HG03095 (cell line): ENCODE data around the gene SLC29A4.
"Not testable (repeated sequence)": the region's sequence is repeated elsewhere in the genome, so short reads cannot be mapped to it uniquely, and the experiment has no call there.

ENCODE experiments used
- ATAC-seq: cut with Tn5 transposase; IDR thresholded peaks from one replicate; pipeline ENCODE4 v1.9.1; 2021; ENCODE audit warnings: moderate library complexity; ENCODE audit not compliant: unreplicated experiment

SLC29A4 gene

GRCh38 chr7:5274441-5274840 is 8.3 kb upstream of the SLC29A4 start:
- ATAC-seq: no peak

GRCh38 chr7:5274985-5275431 is 7.7 kb upstream of the SLC29A4 start:
- not testable (repeated sequence) for ATAC-seq

- not testable (repeated sequence) for ATAC-seq
Measured at GRCh38 chr7:5275510-5275909, 7.2 kb upstream of the SLC29A4 start.

- ATAC-seq: not testable (repeated sequence)
Measured at GRCh38 chr7:5276123-5276522, 6.6 kb upstream of the SLC29A4 start.

GRCh38 chr7:5276611-5277010 is 6.1 kb upstream of the SLC29A4 start:
- no peak for ATAC-seq

GRCh38 chr7:5278766-5279165 is 4.0 kb upstream of the SLC29A4 start:
- no peak for ATAC-seq

GRCh38 chr7:5279734-5280133 is 3.0 kb upstream of the SLC29A4 start:
- no peak for ATAC-seq

GRCh38 chr7:5281598-5282500 is 894 bp upstream of the SLC29A4 start:
- not testable (repeated sequence) for ATAC-seq

GRCh38 chr7:5283421-5284303 is 919 bp downstream of the SLC29A4 start:
- no peak for ATAC-seq

- no peak for ATAC-seq
Measured at GRCh38 chr7:5284304-5285281, 1.9 kb downstream of the SLC29A4 start.

GRCh38 chr7:5286933-5287332 is 4.2 kb downstream of the SLC29A4 start:
- ATAC-seq: no peak

- ATAC-seq: not testable (repeated sequence)
Measured at GRCh38 chr7:5287373-5287772, 4.6 kb downstream of the SLC29A4 start.

- ATAC-seq: no peak
Measured at GRCh38 chr7:5287802-5288201, 5.1 kb downstream of the SLC29A4 start.

GRCh38 chr7:5288560-5288959 is 5.8 kb downstream of the SLC29A4 start:
- not testable (repeated sequence) for ATAC-seq

- ATAC-seq: no peak
Measured at GRCh38 chr7:5289355-5289754, 6.6 kb downstream of the SLC29A4 start.

- no peak for ATAC-seq
Measured at GRCh38 chr7:5291301-5291700, 8.6 kb downstream of the SLC29A4 start.

GRCh38 chr7:5291711-5292335 is 9.1 kb downstream of the SLC29A4 start:
- ATAC-seq: not testable (repeated sequence)

GRCh38 chr7:5294169-5294987 is 11.6 kb downstream of the SLC29A4 start:
- ATAC-seq: no peak
